ENCODE measurements around the gene INMT.

GRCh38 chr7:30713392-30713791 lies 38.5 kb upstream of the INMT start:
- TF ChIP-seq POLR2AphosphoS5 (IDR thresholded peaks at IDR 0.05): no peak
- no peak for TF ChIP-seq POLR2A (IDR thresholded peaks at IDR 0.05)
